ENCODE data around the gene CD274. TPM values are rescaled to one million over a fixed set of nuclear protein-coding genes. Genes with fewer than 3 reads are reported as not detected.

CD274 gene
- total RNA-seq, 1 donor from 2014 or later = 21.4 TPM

GRCh38 chr9:5499157-5499556, 48.8 kb downstream of the CD274 start:
- no peaks in the 10 kb centered on the region for H3K27me3 ChIP-seq (ENCODE audit: insufficient read depth, low read length)
- TF ChIP-seq EZH2 (IDR thresholded peaks at IDR 0.05; ENCODE audit: insufficient read depth, low read length) = no peak
- no peak for TF ChIP-seq CTCF (IDR thresholded peaks at IDR 0.05; ENCODE audit: insufficient read depth, low read depth, low read length)

DNA sequence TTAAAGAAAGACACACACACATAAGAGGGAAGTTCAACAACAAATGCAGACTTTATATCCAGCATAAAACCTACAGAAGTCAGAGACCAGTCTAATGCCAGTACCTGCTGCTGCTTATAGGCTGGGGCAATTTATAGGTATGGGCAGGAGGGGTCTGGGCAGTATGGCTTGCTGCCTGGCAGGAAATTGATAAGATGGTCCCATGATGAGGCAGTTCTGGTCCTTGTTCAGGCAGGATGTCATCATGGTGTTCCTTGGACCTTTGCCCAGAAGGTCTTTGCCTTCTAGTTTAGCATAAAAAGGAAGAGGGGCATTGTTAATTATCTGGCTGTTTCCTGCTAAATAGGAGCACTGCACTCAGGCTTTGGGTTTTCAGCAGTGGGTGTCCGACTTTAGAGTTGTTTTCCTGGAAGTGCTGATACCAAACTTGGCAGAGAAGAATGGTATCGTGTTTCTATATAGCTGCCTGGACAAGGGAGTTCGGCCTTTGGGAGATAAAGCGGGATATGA, 49.6 kb downstream of the CD274 start:
- Histone ChIP-seq H3K9ac (ENCODE audit: low read length) (no peak overlapping the region), H3K9me3 (ENCODE audit: insufficient read depth, low read depth, low read length) (no peaks in the 10 kb centered on the region), H3K4me3 (ENCODE audit: insufficient read depth, low read depth, low read length) (no peak overlapping the region), H3K4me2 (ENCODE audit: low read length) (peak overlapping the region; percentile 46), H3K79me2 (ENCODE audit: insufficient read depth, low read length) (no peaks in the 10 kb centered on the region), H3K4me1 (ENCODE audit: insufficient read depth, low read length) (peaks cover 15% of the 10 kb centered on the region), H2AFZ (ENCODE audit: low read depth, low read length) (peak overlapping the region; percentile 22), H3K27ac (ENCODE audit: low read depth, low read length) (peak overlapping the region; percentile 16), H3K36me3 (ENCODE audit: insufficient read depth, low read length) (no peaks in the 10 kb centered on the region), H3K27me3 (ENCODE audit: insufficient read depth, low read length) (no peaks in the 10 kb centered on the region), H4K20me1 (ENCODE audit: insufficient read depth, low read length) (no peaks in the 10 kb centered on the region)
- Mint-ChIP-seq H3K4me1 (ENCODE audit: low read depth, unreplicated experiment) (peaks cover 9% of the 10 kb centered on the region), H3K9me3 (ENCODE audit: unreplicated experiment) (peaks cover 5% of the 10 kb centered on the region), H3K27me3 (ENCODE audit: low read depth, unreplicated experiment) (no peaks in the 10 kb centered on the region), H3K27ac (ENCODE audit: unreplicated experiment) (peak overlapping the region; percentile 48), H3K36me3 (ENCODE audit: low read depth, unreplicated experiment) (no peaks in the 10 kb centered on the region), H3K4me3 (ENCODE audit: unreplicated experiment) (no peak overlapping the region)
- TF ChIP-seq EZH2 (IDR thresholded peaks at IDR 0.05; ENCODE audit: insufficient read depth, low read length) (no peak), CTCF (IDR thresholded peaks at IDR 0.05; ENCODE audit: insufficient read depth, low read depth, low read length) (no peak)
- DNase-seq (ENCODE audit: low read depth) (peak; percentile 49), FAIRE-seq (peak; percentile 26)

More at GRCh38 chr9:5499157-5499556, 48.8 kb downstream of the CD274 start:
- Histone ChIP-seq H3K4me3 (ENCODE audit: insufficient read depth, low read depth, low read length) (no peak overlapping the region), H3K36me3 (ENCODE audit: insufficient read depth, low read length) (no peaks in the 10 kb centered on the region), H4K20me1 (ENCODE audit: insufficient read depth, low read length) (no peaks in the 10 kb centered on the region), H3K9me3 (ENCODE audit: insufficient read depth, low read depth, low read length) (no peaks in the 10 kb centered on the region), H3K27ac (ENCODE audit: low read depth, low read length) (no peak overlapping the region), H3K79me2 (ENCODE audit: insufficient read depth, low read length) (no peaks in the 10 kb centered on the region), H2AFZ (ENCODE audit: low read depth, low read length) (no peak overlapping the region), H3K4me2 (ENCODE audit: low read length) (no peak overlapping the region), H3K4me1 (ENCODE audit: insufficient read depth, low read length) (peaks cover 17% of the 10 kb centered on the region), H3K9ac (ENCODE audit: low read length) (no peak overlapping the region)
- Mint-ChIP-seq H3K9me3 (ENCODE audit: unreplicated experiment) (no peaks in the 10 kb centered on the region), H3K36me3 (ENCODE audit: low read depth, unreplicated experiment) (no peaks in the 10 kb centered on the region), H3K27ac (ENCODE audit: unreplicated experiment) (no peak overlapping the region), H3K4me1 (ENCODE audit: low read depth, unreplicated experiment) (peaks cover 11% of the 10 kb centered on the region), H3K27me3 (ENCODE audit: low read depth, unreplicated experiment) (no peaks in the 10 kb centered on the region), H3K4me3 (ENCODE audit: unreplicated experiment) (no peak overlapping the region)
- DNase-seq (ENCODE audit: low read depth) = no peak
- FAIRE-seq = no peak

DNA sequence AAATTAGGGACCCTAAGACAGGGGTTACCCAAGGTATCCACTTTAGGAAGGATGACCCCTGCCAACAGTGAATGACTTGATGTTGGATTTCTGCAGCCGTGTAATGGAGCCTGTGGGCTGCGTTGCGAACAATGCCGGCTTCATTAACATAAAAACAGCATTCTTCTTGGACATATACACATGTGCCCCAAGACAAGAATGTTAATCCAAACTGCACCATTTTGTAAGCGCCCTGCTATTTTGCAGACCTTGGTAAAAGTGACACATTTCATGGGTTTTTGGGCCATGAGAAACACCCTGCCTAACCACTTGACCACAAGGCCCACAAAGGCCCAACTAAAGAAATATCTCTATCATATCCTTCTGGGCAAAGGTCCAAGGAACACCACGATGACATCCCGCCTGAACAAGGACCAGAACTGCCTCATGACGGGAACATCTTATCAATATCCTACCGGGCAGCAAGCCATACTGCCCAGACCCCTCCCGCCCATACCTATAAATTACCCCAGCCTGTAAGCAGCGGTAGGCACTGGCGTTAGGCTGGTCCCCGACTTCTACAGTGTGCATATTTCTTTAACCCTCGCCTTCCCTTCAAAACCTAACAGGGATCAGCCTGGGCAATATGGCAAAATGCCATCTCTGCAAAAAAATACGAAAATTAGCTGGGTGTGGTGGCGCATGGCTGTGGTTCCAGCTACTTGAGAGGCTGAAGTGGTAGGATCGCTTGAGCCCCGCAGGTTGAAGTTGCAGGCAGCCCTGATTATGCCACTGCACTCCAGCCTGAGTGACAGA, 50.3 kb downstream of the CD274 start:
- Histone ChIP-seq H3K9ac (ENCODE audit: low read length) (no peak overlapping the region), H3K27ac (ENCODE audit: low read depth, low read length) (peak overlapping the region; percentile 16), H3K4me2 (ENCODE audit: low read length) (peak overlapping the region; percentile 46), H3K27me3 (ENCODE audit: insufficient read depth, low read length) (no peaks in the 10 kb centered on the region), H3K36me3 (ENCODE audit: insufficient read depth, low read length) (no peaks in the 10 kb centered on the region), H3K9me3 (ENCODE audit: insufficient read depth, low read depth, low read length) (no peaks in the 10 kb centered on the region), H3K4me3 (ENCODE audit: insufficient read depth, low read depth, low read length) (no peak overlapping the region), H3K79me2 (ENCODE audit: insufficient read depth, low read length) (no peaks in the 10 kb centered on the region), H4K20me1 (ENCODE audit: insufficient read depth, low read length) (no peaks in the 10 kb centered on the region), H2AFZ (ENCODE audit: low read depth, low read length) (no peak overlapping the region), H3K4me1 (ENCODE audit: insufficient read depth, low read length) (peaks cover 15% of the 10 kb centered on the region)
- Mint-ChIP-seq H3K27me3 (ENCODE audit: low read depth, unreplicated experiment) (no peaks in the 10 kb centered on the region), H3K36me3 (ENCODE audit: low read depth, unreplicated experiment) (peaks cover 3% of the 10 kb centered on the region), H3K27ac (ENCODE audit: unreplicated experiment) (no peak overlapping the region), H3K4me3 (ENCODE audit: unreplicated experiment) (no peak overlapping the region), H3K9me3 (ENCODE audit: unreplicated experiment) (peaks cover 12% of the 10 kb centered on the region), H3K4me1 (ENCODE audit: low read depth, unreplicated experiment) (peaks cover 9% of the 10 kb centered on the region)
- peak; percentile 13 for FAIRE-seq
- peak; percentile 92 for DNase-seq (ENCODE audit: low read depth)
- TF ChIP-seq EZH2 (IDR thresholded peaks at IDR 0.05; ENCODE audit: insufficient read depth, low read length) = no peak
- no peak for TF ChIP-seq CTCF (IDR thresholded peaks at IDR 0.05; ENCODE audit: insufficient read depth, low read depth, low read length)
